COLO668 (cell line): ENCODE results near the gene DPP6.
"Not testable (repeated sequence)": the region's sequence is repeated elsewhere in the genome, so short reads cannot be mapped to it uniquely, and the experiment has no call there.

Experiments
- DNase-seq: peaks from one replicate; lab custom pipeline; 2025; ENCODE audit not compliant: unreplicated experiment; lab: John Stamatoyannopoulos, UW

Gene DPP6

GRCh38 chr7:154072395-154073181, 20.4 kb downstream of the DPP6 start:
- DNase-seq: not testable (repeated sequence)

GRCh38 chr7:154078523-154078922, 26.3 kb downstream of the DPP6 start:
- not testable (repeated sequence) for DNase-seq

GRCh38 chr7:154080249-154080648, 28.1 kb downstream of the DPP6 start:
- DNase-seq: not testable (repeated sequence)

- not testable (repeated sequence) for DNase-seq
These were observed 35.0 kb downstream of the DPP6 start for GRCh38 chr7:154087037-154087725.

GRCh38 chr7:154092093-154092492, 39.9 kb downstream of the DPP6 start:
- not testable (repeated sequence) for DNase-seq

- not testable (repeated sequence) for DNase-seq
These were observed 43.0 kb downstream of the DPP6 start for GRCh38 chr7:154095201-154095600.

GRCh38 chr7:154105063-154105462, 52.9 kb downstream of the DPP6 start:
- DNase-seq: not testable (repeated sequence)

GRCh38 chr7:154109615-154110014, 57.4 kb downstream of the DPP6 start:
- not testable (repeated sequence) for DNase-seq

- not testable (repeated sequence) for DNase-seq
These were observed 61.6 kb downstream of the DPP6 start for GRCh38 chr7:154113732-154114351.

- not testable (repeated sequence) for DNase-seq
These were observed 65.5 kb downstream of the DPP6 start for GRCh38 chr7:154117411-154118390.

GRCh38 chr7:154120825-154121224, 68.6 kb downstream of the DPP6 start:
- not testable (repeated sequence) for DNase-seq

- DNase-seq: not testable (repeated sequence)
These were observed 70.5 kb downstream of the DPP6 start for GRCh38 chr7:154122720-154123119.

- DNase-seq: not testable (repeated sequence)
These were observed 71.2 kb downstream of the DPP6 start for GRCh38 chr7:154123397-154123796.

GRCh38 chr7:154129142-154129541, 76.9 kb downstream of the DPP6 start:
- not testable (repeated sequence) for DNase-seq

- DNase-seq: not testable (repeated sequence)
These were observed 80.4 kb downstream of the DPP6 start for GRCh38 chr7:154132617-154133016.

GRCh38 chr7:154133703-154134277, 81.6 kb downstream of the DPP6 start:
- not testable (repeated sequence) for DNase-seq

- not testable (repeated sequence) for DNase-seq
These were observed 82.5 kb downstream of the DPP6 start for GRCh38 chr7:154134698-154135097.

GRCh38 chr7:154135646-154136045, 83.4 kb downstream of the DPP6 start:
- DNase-seq: not testable (repeated sequence)

- not testable (repeated sequence) for DNase-seq
These were observed 93.9 kb downstream of the DPP6 start for GRCh38 chr7:154145922-154146706.
